DMS 273 (cell line): ENCODE data around the gene GIT2.
A peak's percentile ranks its signal among the peaks of the same experiment; 100 is the strongest.
"Not testable (repeated sequence)": the region's sequence is repeated elsewhere in the genome, so short reads cannot be mapped to it uniquely, and the experiment has no call there.

Experiments
- DNase-seq: peaks from one replicate; lab custom pipeline; 2025; ENCODE audit not compliant: unreplicated experiment; lab: John Stamatoyannopoulos, UW

The GIT2 gene

DNA sequence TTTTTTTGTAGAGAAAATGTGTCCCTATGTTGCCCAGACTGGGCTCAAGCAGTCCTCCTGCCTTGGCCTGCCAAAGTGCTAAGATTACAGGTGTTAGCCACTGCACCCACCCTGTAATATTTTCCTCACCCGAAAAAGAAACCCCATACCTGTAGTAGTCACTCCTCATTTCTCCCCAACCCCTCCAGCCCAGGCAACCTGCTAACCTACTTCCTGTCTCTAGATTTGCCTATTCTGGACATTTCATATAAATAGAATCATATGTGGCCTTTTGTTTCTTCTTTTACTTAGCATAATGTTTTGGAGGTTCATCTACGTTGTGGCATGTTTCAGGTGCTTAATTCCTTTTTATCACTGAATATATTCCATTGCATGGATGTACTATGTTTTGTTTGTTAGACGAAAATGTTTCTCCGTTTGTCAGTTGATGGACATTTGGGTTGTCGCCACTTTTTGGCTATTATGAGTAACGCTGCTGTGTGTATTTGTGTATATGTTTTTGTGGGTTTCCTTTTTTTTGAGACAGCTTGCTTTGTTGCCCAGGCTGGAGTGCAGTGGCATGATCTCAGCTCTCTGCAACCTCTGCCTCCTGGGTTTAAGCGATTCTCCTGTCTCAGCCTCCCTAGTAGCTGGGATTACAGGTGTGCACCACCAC, 9.3 kb upstream of the GIT2 start:
- DNase-seq: no peak

DNA sequence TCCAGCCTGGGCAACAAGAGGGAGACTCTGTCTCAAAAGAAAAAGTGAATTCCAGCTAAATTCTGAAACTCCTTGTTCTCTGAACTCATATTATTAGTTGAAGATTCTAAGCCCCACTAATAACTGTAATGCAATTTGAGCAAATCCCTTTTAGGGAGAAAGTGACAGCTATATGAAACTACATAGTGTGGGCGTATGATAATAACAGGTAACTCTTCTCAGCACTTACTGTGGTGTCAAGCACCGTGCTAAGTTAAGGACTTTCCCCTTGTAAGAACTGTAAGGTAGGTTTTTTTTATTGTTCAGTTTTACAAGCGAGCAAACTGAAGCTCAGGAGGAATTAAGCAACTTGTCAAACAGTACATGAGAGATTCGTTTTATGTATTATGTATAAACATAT, 8.4 kb upstream of the GIT2 start:
- DNase-seq: no peak

DNA sequence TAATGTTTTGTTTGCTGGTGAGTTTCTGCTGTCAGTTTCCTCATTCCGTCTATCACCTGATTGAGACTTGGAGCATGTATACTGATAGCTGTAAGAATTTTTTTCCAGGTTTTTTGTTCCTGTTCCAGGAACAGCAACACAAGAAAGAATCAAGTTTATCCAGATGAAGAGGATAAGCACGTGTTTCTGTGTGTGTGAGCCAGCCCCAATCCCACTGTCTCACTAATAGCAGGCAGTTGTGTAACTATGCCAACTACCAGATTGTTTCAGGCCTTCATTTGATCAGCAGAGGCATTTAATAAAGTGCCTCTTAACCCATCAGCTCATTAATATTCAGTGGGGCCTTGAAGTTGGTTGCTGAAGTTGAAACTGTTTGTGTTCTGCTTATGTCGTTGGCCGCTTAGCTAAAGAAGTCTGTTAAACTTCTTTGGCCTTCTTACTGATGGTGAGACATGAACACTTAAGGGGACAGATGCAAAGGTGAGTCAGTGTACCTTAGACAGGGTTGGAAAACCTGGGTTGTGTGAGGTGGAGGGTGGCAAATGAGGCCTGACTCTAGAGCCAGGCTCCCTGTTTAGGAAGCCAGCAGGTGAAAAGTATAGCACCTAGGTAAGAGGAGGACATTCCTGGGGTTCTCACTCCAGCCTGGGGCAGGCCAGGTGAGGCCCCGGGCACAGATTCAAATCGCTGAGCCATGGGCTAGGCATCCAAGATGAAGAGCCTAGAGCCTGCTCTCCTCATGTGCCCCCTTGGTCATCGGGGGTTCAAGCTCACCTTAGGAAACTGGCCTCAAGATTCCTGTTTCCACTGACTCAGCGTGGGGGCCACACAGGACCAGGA, 6.7 kb upstream of the GIT2 start:
- DNase-seq: peak; percentile 16

DNA sequence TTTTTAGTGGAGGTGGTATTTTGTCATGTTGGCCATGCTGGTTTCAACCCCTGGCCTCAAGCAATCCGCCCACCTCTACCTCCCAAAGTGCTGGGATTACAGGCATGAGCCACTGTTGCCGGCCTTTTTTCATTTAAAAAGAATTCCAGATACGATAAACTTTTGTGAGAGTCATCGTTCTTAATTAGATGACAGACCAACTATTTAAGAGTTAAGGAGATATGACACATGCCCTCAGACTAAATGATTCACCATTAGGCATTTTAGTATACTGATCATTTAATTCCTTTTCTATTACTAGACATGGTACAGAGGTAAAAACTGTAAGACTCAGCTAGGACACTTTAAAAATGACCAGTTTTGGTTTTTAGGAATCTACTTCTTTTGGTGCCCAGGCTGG, 5.4 kb upstream of the GIT2 start:
- DNase-seq: no peak

DNA sequence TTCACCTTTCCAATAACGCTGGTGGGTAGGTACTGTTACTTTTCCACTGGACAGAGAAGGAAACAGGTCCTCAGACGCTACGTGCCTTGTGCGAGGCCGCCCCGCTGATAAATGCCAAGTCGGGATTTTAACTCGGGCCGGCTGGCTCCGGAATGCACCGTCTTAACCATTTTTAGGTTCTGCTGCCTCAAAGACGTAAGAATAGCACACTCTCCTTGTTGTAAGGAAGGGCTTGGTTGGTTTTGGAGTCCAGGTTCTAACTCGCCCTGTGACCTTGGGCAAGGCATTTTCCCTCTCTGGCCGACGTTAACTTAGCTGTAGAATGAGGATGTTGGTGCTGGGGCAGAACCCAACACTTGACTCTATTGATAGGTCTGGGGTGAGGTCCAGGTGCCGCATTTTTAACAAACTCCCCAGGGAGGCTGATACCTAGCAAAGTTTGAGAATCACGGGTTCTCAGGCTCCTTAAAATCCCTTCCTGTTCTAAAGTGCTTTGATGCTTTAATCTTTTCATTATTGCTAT, 3.9 kb upstream of the GIT2 start:
- peak; percentile 35 for DNase-seq

DNA sequence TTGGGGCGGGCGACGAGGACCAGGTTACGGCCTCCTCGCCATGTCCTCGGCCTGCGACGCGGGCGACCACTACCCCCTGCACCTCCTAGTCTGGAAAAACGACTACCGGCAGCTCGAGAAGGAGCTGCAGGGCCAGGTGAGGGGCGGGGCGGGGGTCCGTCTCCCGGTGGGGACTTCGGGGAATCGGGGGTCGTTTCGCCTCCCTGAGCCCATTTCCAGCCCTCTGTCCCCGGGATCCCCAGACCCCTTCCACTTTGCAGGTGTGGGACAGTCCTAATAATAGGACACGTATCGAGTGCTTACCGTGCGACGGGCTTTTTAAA, 3.4 kb upstream of the GIT2 start:
- no peak for DNase-seq

DNA sequence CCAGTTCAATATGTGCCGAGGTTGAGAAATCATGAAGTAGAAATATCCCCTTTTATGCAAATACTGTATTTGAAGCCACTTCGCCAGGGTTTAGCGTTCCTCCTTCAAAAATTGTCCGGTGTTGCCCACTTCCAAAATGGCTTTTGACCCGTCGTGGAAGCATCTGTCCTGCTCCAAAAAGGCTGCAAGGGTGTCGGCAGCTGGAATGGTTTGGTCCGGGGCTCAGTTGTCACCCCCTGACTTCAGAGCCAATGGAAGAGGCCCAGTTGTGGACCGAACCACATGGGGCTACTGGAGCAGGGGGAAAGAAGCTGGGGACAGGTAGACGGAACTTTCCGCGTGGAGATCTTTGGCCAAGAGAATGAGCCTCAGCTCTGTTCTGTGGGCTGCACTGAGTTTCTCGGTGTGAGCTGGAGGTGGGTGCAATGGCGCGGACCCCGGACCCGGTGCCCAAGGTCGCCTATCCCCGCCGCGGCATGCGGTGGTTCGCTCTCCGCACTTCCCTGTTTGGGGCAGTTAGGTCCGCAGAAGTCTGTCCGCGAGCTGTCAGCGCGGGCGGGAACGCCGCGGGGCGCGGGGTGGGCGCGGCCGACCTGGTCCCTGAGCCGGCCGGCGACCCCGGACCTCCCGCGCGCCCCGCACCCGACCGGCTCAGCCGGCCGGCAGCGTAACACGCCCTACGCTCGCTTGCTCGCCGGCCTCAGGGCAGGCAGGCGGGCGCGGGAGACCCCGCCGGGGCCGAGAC, 2.9 kb upstream of the GIT2 start, which contains the start of gene ANKRD13A:
Gene ANKRD13A, plus strand, starts transcription at position 527 of the 745 bp plus-strand sequence. CDS start 259 bp downstream, outside the sequence.
- DNase-seq: peak; percentile 92

DNA sequence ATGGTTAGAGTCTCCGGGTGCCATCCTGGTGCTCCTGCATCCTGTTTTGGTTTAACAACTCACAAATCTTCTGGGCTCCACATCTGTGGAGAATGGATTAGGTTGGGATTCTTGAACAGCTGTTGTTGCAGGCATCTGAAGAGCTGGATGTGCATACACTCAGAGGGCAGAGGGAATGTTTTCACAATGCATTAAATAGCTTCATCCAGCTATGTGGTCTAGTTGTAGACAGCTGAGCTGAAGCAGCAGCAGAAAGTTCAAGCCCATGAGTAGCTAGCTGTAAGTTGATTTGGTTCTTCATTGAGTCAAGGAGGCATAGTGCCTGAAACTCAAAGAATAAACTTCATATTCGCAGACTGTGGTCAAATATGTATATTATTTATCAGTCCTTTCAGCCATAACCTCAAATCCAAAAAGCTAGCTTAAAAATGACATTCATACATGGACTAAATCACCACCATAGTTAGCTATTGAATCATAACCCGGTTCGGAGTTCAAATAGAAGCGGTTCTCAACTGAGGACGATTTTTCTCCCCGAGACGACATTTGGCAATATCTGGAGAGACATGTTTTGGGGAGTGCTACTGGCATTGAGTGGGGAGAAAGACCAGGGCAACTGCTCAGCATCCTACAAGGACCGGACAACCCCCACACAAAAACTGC, 2.2 kb upstream of the GIT2 start:
- peak; percentile 6 for DNase-seq

DNA sequence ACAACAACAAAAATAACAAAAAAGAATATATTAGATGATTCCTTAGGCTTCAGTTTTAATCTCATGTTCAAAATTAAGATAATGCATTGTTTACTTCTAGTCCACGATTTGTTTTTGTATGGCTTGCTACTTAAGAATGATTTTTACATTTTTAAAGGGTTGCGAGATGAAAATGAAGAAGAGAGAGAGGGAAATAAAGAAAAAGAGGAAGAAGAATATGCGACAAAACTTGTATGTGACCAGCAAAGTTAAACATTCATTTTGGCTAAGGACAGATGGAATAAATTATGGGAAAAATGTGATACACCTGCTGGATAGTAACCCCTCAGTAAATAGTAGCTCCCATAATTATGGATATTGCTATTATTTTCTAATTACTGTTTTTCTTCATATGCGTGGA, 1.2 kb upstream of the GIT2 start:
- no peak for DNase-seq

DNA sequence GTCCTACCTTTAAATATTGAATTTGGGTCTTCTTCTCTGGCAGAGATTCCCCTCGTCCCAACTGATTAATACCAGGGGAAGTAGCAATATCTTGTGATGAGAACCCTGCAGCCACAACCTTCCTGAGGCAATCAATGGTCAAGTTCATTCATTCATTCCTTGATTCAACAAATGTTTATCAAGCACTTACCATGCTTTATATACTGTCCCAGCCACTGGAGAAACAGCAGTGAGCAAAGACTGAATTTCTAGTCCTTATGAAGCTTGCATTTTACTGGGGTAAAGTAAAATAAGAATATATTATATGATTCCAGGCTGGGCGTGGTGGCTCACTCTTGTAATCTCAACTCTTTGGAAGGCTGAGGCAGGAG, 300 bp upstream of the GIT2 start:
- no peak for DNase-seq

DNA sequence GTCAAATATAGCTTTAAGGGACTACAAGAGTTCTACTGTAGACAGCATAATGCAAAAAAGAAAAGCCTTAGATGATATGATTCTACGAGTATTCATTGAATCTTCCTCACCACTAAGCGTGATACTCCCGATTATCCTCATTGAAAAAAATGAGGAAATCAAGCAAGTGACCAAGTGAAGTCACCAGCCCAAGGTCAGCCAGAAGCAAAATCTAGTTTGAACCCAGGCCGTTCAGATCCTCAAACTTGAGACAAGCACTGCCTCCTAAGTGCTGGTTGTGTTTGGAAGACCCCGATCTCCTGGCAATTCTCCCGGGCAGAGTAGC, 845 bp downstream of the GIT2 start:
- no peak for DNase-seq

DNA sequence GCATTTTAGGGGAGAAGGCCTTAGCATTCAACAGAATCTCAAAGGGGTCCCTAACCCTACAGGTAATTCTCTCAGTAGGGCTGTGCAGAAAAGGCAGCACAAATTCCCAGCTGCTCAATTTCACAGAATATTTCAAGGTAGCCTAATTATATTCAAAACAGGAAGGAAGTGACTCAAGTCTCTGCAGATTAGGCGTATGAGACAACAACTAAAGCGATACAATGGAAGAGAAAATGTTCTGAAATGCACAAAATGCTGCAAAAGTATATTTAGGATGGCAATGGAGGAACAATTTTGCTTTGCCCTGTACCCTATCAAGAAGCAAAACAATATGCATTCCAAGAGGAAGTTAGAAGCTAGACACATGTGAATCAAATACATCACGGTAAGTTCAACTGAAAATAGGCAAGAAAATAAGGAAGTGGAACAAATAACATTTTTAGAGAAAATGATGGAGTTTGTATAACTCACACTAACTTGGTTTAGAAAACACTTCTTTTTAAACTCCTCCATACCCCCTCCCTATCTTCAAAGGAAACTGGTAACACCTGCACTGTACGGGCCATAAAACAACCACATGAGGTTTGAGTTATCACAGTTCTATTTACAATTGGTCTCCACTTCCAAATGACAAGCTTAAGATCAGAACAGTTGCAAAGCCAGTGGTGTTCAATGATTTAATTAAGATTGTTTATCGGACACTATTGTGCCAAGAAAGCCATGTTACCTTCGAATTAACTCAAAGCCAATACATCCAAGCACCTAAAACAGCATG, 1.6 kb downstream of the GIT2 start:
- DNase-seq: no peak

DNA sequence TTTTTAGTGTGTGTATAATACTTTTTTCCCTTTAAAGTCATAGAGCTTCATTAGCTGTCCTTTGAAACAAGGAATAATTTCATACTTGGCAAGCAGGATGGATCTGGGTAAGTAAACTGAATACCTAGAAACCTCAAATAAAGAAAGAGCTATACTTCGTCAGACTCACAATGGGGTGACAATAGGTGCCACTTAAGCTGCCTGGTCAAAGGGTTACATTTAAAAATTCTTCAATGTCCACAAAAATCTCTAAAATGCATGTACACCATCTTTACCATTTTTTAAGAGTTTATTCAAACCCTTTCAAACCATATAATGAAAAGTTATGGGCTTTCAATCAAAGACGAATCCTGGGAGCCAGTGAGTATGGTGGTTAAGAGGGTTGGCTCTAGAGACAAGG, 3.1 kb downstream of the GIT2 start:
- DNase-seq: no peak

DNA sequence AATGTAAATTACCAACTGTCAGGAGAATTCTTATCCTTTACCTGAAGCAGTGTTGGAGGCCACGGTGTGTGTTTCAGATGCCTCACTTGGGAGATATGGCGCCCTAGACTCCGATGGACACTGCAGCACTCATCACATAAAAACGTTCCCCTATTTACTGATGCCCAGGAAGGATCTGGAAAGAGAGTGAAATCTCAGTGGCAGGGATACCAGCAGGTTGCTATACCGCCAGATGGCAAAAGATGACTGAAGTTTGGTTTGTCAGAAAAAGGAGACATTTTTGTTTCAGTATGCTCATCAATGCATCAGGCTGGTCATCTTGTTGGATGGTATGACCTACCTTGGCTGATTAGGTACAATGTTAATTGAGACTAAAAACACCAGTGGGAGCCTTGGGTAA, 4.6 kb downstream of the GIT2 start:
- DNase-seq: no peak

DNA sequence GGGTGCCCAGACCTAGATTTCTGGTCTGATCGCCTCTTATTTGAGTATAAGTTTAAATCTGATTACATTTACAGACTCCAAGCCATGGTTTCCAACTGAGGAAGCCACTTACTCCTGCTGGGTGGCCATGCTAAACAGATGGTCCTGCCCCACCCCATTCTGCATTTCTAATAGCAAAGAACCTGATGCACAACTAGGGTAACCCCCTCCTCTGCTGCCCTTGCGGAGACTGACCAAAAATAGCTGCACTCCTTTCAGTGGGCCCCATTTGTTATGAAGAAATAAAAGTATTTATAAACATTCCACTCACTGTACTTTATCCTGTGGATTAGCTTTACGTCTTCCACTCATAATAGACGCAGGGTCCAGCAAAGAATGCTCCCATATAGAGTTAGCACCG, 6.8 kb downstream of the GIT2 start:
- peak; percentile 44 for DNase-seq

DNA sequence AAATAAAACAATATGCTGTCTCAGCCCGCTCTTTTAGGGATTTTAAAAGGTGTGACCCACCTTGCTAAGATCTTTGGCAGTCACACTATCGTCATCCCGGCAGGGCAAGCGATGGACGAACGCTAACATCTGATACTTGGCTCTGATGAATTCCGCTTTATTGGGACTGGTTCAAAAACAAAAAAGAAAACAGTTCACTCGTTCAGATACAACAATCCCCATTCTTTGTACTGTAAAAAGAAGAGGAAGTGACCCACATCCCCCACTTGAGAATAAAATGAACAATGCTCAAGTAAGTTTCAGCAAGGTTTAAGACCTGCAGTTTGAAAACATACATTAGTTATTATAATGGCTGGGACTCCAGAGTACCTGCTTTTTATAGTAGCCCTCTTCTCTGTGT, 7.3 kb downstream of the GIT2 start:
- no peak for DNase-seq

DNA sequence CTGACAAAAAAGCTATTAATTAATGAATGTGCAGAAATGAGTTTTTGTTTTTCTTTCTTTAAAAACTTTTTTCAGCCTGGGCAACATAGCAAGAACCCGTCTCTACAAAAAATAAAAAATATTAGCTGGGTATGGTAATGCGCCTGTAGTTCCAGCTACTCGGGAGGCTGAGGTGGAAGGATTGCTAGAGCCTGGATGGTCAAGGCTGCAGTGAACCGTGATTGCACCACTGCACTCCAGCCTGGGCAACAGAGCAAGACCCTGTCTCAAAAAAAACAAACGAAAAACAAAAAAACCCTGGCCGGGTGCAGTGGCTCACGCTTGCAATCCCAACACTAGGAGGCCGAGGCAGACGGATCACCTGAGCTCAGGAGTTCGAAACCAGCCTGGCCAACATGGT, 7.9 kb downstream of the GIT2 start:
- no peak for DNase-seq

DNA sequence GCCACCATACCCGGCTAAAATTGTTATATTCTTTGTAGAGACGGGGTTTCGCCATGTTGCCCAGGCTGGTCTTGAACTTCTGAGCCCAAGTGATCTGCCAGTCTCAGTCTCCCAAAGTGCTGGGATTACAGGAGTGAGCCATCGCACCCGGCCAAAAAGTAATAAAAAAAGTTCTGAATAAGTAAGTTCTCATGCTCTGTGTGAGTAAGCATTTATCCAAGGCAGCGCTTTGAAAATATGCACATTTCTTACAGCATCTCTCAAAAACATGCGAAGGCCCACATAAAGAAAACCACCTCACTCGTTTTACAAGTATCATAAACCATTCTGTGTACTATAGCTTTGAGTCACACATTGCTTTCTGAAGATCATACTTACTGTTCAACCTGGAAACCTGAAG, 8.6 kb downstream of the GIT2 start:
- DNase-seq: no peak

DNA sequence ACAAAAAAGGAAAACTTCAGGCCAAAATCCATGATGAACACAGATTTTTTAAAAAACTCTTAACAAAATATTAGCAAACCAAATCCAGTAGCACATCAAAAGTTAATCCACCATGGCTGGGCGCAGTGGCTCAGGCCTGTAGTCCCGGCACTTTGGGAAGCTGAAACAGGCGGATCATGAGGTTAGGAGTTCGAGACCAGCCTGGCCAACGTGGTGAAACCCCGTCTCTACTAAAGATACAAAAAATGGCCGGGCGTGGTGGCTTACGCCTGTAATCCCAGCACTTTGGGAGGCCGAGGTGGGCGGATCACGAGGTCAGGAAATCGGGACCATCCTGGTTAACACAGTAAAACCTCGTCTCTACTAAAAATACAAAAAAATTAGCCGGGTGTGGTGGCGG, 9.9 kb downstream of the GIT2 start:
- not testable (repeated sequence) for DNase-seq

DNA sequence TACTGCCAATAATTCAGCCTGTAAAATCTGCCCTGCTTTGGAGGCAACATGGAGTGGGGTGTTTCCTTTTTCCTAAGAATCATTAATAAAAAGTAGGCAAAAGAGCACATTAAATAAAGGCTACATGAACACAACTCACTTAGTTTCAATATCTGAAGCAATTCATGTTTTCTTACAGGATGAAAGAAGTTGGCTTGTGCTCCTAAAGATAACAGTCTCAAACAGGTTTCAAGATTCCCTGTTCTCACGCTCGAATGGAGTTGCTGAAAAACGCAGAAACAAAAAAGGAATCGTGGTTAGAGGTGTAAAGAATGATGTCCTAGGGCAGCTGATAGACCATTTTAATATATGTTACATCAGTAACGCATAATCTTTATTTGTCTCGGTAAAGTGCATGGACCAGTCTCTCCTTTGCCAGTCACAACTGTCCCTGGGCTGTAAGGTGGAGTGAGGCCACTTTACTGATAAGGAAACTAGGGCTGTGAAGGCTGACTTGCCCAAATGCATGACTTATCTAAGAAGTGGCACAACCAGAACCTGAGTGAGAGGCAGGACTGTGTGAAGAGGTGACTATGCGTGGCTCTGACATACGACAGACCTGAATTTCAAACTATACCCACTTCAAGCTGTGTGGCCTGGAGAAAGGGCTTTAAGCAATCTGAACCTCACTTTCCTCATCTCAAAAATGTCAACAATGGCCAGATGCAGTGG, 12.6 kb downstream of the GIT2 start:
- DNase-seq: no peak
